ENCODE data around the gene PXT1. TPM values are rescaled to one million over a fixed set of nuclear protein-coding genes. Genes with fewer than 3 reads are reported as not detected.
"Not testable (repeated sequence)": the region's sequence is repeated elsewhere in the genome, so short reads cannot be mapped to it uniquely, and the experiment has no call there.

PXT1 gene
- polyA plus RNA-seq, 1 experiment = not detected

DNA sequence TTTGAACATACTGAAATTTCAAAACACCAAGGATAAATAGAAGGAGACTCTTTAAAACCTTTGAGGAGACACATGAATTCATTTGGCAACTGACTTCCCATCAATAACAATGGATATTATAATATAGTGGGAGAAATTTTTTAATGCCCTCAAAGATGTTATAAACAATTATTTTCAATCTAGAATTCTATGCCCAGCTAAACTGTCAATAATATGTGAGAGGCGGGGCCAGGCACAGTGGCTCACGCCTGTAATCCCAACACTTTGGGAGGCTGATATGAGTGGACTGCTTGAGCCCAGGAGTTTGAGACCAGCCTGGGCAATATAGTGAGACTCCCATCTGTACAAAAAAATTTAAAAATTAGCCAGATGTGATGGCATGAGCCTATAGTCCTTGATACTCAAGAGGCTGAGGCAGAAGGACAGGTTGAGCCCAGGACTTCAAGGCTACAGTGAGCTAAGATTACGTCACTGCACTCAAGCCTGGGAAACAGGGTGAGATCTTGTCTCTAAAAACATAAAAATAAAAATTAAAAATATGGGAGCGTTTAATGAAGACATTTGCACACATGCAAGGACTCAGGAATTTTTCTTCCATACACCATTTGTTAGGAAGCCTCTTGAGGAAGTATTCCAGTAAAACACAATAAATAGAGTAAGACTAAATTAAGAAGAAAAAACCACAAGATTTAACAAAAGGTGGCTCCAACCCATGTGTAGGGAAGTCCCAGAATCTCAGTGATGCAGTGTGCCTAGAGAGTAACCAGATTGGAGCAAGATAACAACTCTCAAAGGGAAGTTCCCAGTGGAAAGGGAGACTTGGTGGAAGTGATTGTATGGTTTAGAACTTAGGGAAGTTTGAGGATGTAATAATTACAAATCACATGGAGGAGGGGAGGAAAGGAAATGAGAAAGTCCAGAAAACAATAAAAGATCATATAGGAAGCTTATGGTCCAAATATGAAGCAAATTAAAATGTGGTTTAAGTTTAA, 28.9 kb downstream of the PXT1 start:
- Histone ChIP-seq H3K36me3 (ENCODE audit: control insufficient read depth, insufficient read depth, low read length) (no peaks in the 10 kb centered on the region), H3K27me3 (ENCODE audit: control insufficient read depth, insufficient read depth, low read length) (no peaks in the 10 kb centered on the region), H3K4me3 (ENCODE audit: low read depth, low read length) (no peak overlapping the region)
- CTCF ChIA-PET = interaction anchor here (0.7 to 1.6 kb wide), 2 partner anchors 9 to 73 kb away, joined by 3 read pairs; no protein-coding TSS in a partner anchor
- POLR2A ChIA-PET = no interaction called here
- no peak for DNase-seq (ENCODE audit: low read depth)
- TF ChIP-seq, protein P1, sequence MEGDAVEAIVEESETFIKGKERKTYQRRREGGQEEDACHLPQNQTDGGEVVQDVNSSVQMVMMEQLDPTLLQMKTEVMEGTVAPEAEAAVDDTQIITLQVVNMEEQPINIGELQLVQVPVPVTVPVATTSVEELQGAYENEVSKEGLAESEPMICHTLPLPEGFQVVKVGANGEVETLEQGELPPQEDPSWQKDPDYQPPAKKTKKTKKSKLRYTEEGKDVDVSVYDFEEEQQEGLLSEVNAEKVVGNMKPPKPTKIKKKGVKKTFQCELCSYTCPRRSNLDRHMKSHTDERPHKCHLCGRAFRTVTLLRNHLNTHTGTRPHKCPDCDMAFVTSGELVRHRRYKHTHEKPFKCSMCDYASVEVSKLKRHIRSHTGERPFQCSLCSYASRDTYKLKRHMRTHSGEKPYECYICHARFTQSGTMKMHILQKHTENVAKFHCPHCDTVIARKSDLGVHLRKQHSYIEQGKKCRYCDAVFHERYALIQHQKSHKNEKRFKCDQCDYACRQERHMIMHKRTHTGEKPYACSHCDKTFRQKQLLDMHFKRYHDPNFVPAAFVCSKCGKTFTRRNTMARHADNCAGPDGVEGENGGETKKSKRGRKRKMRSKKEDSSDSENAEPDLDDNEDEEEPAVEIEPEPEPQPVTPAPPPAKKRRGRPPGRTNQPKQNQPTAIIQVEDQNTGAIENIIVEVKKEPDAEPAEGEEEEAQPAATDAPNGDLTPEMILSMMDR (IDR thresholded peaks at IDR 0.05; ENCODE audit: insufficient read depth, low read depth, low read length) = no peak

DNA sequence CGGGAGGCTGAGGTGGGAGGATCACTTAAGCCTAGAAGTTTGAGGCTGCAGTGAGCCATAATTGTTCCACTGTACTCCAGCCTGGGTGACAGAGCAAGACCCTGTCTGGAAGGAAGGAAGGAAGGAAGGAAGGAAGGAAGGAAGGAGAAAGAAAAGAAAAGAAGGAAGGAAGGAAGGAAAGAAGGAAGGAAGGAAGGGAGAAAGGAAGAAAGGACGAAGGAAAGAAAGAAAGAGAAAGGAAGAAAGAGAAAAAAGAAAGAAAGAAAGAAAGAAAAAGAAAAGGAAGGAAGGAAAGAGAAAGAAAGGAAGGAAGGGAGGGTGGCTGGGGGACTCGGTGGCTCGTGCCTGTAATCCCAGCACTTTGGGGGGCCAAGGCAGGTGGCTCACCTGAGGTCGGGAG, 32.9 kb downstream of the PXT1 start:
- H3K36me3 ChIP-seq (ENCODE audit: control insufficient read depth, insufficient read depth, low read length); CTCF ChIA-PET; H3K27me3 ChIP-seq (ENCODE audit: control insufficient read depth, insufficient read depth, low read length); DNase-seq (ENCODE audit: low read depth); H3K4me3 ChIP-seq (ENCODE audit: low read depth, low read length); POLR2A ChIA-PET: not testable (repeated sequence)

GRCh38 chr6:36404164-36404563, 38.5 kb downstream of the PXT1 start:
- Histone ChIP-seq H3K27me3 (ENCODE audit: control insufficient read depth, insufficient read depth, low read length) (peaks cover 2% of the 10 kb centered on the region; the same call in 1 of the 2 replicates), H3K4me3 (ENCODE audit: low read depth, low read length) (no peak overlapping the region), H3K36me3 (ENCODE audit: control insufficient read depth, insufficient read depth, low read length) (no peaks in the 10 kb centered on the region)
- no peak for DNase-seq (ENCODE audit: low read depth)
- ChIA-PET POLR2A (no interaction called here), CTCF (interaction anchor here (1.3 kb wide), 1 partner anchor 9 kb away, joined by 3 read pairs; no protein-coding TSS in a partner anchor)
- TF ChIP-seq, protein P1 (IDR thresholded peaks at IDR 0.05; ENCODE audit: insufficient read depth, low read depth, low read length) = no peak

GRCh38 chr6:36402481-36402880, 40.2 kb downstream of the PXT1 start:
- DNase-seq (ENCODE audit: low read depth) = no peak
- Histone ChIP-seq H3K4me3 (ENCODE audit: low read depth, low read length) (no peak overlapping the region), H3K27me3 (ENCODE audit: control insufficient read depth, insufficient read depth, low read length) (no peaks in the 10 kb centered on the region; the same call in 1 of the 2 replicates), H3K36me3 (ENCODE audit: control insufficient read depth, insufficient read depth, low read length) (no peaks in the 10 kb centered on the region)
- POLR2A ChIA-PET = no interaction called here
- CTCF ChIA-PET = interaction anchor here (0.6 to 1.0 kb wide), 3 partner anchors 15 to 1576 kb away, joined by 3 read pairs; no protein-coding TSS in a partner anchor
- TF ChIP-seq, protein P1 (IDR thresholded peaks at IDR 0.05; ENCODE audit: insufficient read depth, low read depth, low read length) = no peak

GRCh38 chr6:36399970-36400369, 42.7 kb downstream of the PXT1 start:
- Histone ChIP-seq H3K4me3 (ENCODE audit: low read depth, low read length) (no peak overlapping the region), H3K36me3 (ENCODE audit: control insufficient read depth, insufficient read depth, low read length) (no peaks in the 10 kb centered on the region), H3K27me3 (ENCODE audit: control insufficient read depth, insufficient read depth, low read length) (peaks cover 8% of the 10 kb centered on the region)
- DNase-seq (ENCODE audit: low read depth) = no peak
- TF ChIP-seq, protein P1 (IDR thresholded peaks at IDR 0.05; ENCODE audit: insufficient read depth, low read depth, low read length) = no peak
- POLR2A ChIA-PET = no interaction called here
- CTCF ChIA-PET = no interaction called here
